GM12878 (cell line): ENCODE data around the gene SP1. TPM values are rescaled to one million over a fixed set of nuclear protein-coding genes. Genes with fewer than 3 reads are reported as not detected.
A peak's percentile ranks its signal among the peaks of the same experiment; 100 is the strongest.

Experiments
- CBX3 ChIP-seq: fragments of 200-600 bp; sonication (generic); IDR thresholded peaks from 2 replicates; pipeline ENCODE4 v1.6.1; 2016; ENCODE audit warnings: low read depth, borderline replicate concordance
- CHD1 ChIP-seq: IDR thresholded peaks from 2 replicates; pipeline ENCODE4 v1.6.1; 2012; ENCODE audit warnings: low read depth, low read length, improper control_type of control experiment
- ETV6 ChIP-seq, 2 experiments: fragments of 450-650 bp in 1 of 2; IDR thresholded peaks in 1 of 2; conservative IDR thresholded peaks in 1 of 2; 2 replicates each; pipeline ENCODE4 v1.6.1; 2014; ENCODE audit warnings: antibody characterized with exemption in 1 of 2, borderline replicate concordance in 1 of 2, low read depth in 1 of 2, mild to moderate bottlenecking in 1 of 2, moderate library complexity in 1 of 2
- GATAD2B ChIP-seq: fragments of 450-650 bp; conservative IDR thresholded peaks from 2 replicates; pipeline ENCODE4 v1.6.1; 2017; ENCODE audit warnings: low read depth, mild to moderate bottlenecking, moderate library complexity
- IKZF2 ChIP-seq, 2 experiments: fragments of 450-650 bp; IDR thresholded peaks; 2 replicates each; pipeline ENCODE4 v1.6.1; 2017; ENCODE audit warnings: mild to moderate bottlenecking in 2 of 2, moderate library complexity in 2 of 2
- MEF2B ChIP-seq: fragments of 450-650 bp; IDR thresholded peaks from 2 replicates; pipeline ENCODE4 v1.6.1; 2018; ENCODE audit warnings: mild to moderate bottlenecking, moderate library complexity; ENCODE audit not compliant: partially characterized antibody, poor library complexity, severe bottlenecking
- NFIC ChIP-seq: IDR thresholded peaks from 2 replicates; pipeline ENCODE4 v1.6.1; 2012; ENCODE audit warnings: low read depth, mild to moderate bottlenecking, inconsistent platforms, low read length, moderate library complexity
- NR2C2 ChIP-seq: IDR thresholded peaks from 2 replicates; pipeline ENCODE4 v1.6.1; 2011; ENCODE audit warnings: borderline replicate concordance, low read depth; ENCODE audit not compliant: control insufficient read depth, insufficient read length
- PAX5 ChIP-seq: IDR thresholded peaks from 2 replicates; pipeline ENCODE4 v1.6.1; 2011; ENCODE audit warnings: low read depth, low read length, borderline replicate concordance
- POU2F2 ChIP-seq: IDR thresholded peaks from 3 replicates; pipeline ENCODE4 v1.6.1; 2011; ENCODE audit warnings: low read depth, mild to moderate bottlenecking, low read length, borderline replicate concordance
- RCOR1 ChIP-seq: conservative IDR thresholded peaks from 2 replicates; pipeline ENCODE4 v1.6.1; 2012; ENCODE audit warnings: low read depth, low read length, improper control_type of control experiment
- SMAD1 ChIP-seq: fragments of 450-650 bp; IDR thresholded peaks from 2 replicates; pipeline ENCODE4 v1.6.1; 2018; ENCODE audit warnings: mild to moderate bottlenecking, low read depth; ENCODE audit not compliant: partially characterized antibody
- SP1 ChIP-seq: IDR thresholded peaks from one replicate; pipeline ENCODE4 v1.6.1; 2011; ENCODE audit warnings: low read depth, low read length
- SREBF1 ChIP-seq: IDR thresholded peaks from 2 replicates; pipeline ENCODE4 v1.6.1; 2012; ENCODE audit warnings: mild to moderate bottlenecking, low read length
- TAF1 ChIP-seq: IDR thresholded peaks from 2 replicates; pipeline ENCODE4 v1.6.1; 2011; ENCODE audit warnings: mild to moderate bottlenecking, low read depth, low read length, borderline replicate concordance
- TCF3 ChIP-seq: IDR thresholded peaks from 2 replicates; pipeline ENCODE4 v1.6.1; 2012; ENCODE audit warnings: low read depth, mild to moderate bottlenecking, low read length, borderline replicate concordance; ENCODE audit not compliant: insufficient read depth
- polyA plus RNA-seq, 11 experiments: library from polyadenylated mRNA; depleted of rRNA in 4 of 11; unstranded in 6 of 11; stranded (reverse) in 5 of 11; fragments of >200 nt; fragmentation: Nextera tagmentation in 4 of 11; fragmentation: Illumina TruSeq in 1 of 11; extraction: Ambion mirVana in 4 of 11; extraction: Trizol in 1 of 11; gene quantifications; 1 replicate in 1 of 11; 2 replicates in 10 of 11; pipeline versions ENCODE4 v1.2.1 to v1.2.3, GENCODE V29; 2011 to 2016; ENCODE audit warnings: inconsistent platforms in 2 of 11, missing spikeins in 2 of 11, low read depth in 1 of 11
- total RNA-seq, 4 experiments: library from RNA; depleted of rRNA in 3 of 4; stranded (reverse); fragments of >200 nt in 3 of 4; fragmentation: Illumina TruSeq in 1 of 4; extraction: Trizol in 1 of 4; gene quantifications; 2 replicates each; pipeline versions ENCODE4 v1.2.1 to v1.2.3, GENCODE V29; 2013 to 2021
- TF ChIP-seq, protein P1 (sequence below): IDR thresholded peaks from 2 replicates; pipeline ENCODE4 v1.6.1; 2012; ENCODE audit warnings: mild to moderate bottlenecking, low read depth, low read length
- TF ChIP-seq, protein P2 (sequence below): fragments of 450-650 bp; IDR thresholded peaks from 2 replicates; pipeline ENCODE4 v1.6.1; 2018; ENCODE audit warnings: borderline replicate concordance, mild to moderate bottlenecking; ENCODE audit not compliant: partially characterized antibody
- TF ChIP-seq, protein P3 (sequence below): IDR thresholded peaks from 2 replicates; pipeline ENCODE4 v1.6.1; 2011; ENCODE audit warnings: low read depth, mild to moderate bottlenecking, low read length, moderate library complexity, borderline replicate concordance; ENCODE audit errors: extremely low read depth
- TF ChIP-seq, protein P4 (sequence below): fragments of 450-650 bp; formaldehyde crosslinking; IDR thresholded peaks from 2 replicates; pipeline ENCODE4 v1.4.0; 2022; ENCODE audit warnings: mild to moderate bottlenecking, moderate library complexity

Gene SP1
- total and polyA plus RNA-seq, 10 of the 15 experiments (the other 5 are each of a cell fraction or from before 2014, with no cell fraction given), result 3.3 to 52.0 (median 25.2) TPM

DNA sequence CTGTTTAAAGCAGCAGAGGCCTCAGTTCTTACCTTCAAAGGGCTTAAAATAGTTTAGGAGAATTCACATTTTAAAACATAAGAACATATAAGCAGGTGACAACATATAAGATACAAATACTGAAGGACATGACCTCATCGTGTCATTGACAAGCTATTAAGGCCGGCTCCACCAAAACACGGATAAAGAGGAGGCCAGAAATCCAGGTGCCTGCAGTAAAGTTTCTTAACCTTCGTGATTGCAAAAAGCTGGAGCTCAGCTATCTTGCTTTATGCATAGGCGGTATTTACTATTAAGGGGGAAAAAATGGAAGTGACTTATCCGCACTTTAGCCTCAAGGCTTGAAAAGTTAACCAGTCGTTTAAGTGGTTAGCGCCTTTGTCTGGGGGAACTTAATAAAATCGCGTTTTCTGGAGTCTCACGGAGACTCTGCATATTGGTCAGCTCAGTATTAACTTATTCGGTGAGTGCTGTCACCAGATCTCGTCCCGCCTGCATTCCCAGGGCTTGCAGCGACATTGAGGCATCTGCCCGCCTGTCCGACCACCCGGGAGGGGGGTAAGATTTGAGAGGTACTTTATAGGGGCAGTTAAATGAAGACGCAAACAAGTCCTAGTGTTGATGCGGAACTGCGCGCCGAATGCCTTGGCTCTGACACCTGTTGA lies 1.1 kb upstream of the SP1 start (continued):
- TF ChIP-seq, protein P1, sequence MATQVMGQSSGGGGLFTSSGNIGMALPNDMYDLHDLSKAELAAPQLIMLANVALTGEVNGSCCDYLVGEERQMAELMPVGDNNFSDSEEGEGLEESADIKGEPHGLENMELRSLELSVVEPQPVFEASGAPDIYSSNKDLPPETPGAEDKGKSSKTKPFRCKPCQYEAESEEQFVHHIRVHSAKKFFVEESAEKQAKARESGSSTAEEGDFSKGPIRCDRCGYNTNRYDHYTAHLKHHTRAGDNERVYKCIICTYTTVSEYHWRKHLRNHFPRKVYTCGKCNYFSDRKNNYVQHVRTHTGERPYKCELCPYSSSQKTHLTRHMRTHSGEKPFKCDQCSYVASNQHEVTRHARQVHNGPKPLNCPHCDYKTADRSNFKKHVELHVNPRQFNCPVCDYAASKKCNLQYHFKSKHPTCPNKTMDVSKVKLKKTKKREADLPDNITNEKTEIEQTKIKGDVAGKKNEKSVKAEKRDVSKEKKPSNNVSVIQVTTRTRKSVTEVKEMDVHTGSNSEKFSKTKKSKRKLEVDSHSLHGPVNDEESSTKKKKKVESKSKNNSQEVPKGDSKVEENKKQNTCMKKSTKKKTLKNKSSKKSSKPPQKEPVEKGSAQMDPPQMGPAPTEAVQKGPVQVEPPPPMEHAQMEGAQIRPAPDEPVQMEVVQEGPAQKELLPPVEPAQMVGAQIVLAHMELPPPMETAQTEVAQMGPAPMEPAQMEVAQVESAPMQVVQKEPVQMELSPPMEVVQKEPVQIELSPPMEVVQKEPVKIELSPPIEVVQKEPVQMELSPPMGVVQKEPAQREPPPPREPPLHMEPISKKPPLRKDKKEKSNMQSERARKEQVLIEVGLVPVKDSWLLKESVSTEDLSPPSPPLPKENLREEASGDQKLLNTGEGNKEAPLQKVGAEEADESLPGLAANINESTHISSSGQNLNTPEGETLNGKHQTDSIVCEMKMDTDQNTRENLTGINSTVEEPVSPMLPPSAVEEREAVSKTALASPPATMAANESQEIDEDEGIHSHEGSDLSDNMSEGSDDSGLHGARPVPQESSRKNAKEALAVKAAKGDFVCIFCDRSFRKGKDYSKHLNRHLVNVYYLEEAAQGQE, result 0 out of 2 replicates have a peak, but pooled peaks have one; percentile 21
- TF ChIP-seq MEF2B, result peak; percentile 45
- no peak for TF ChIP-seq CBX3
- TF ChIP-seq IKZF2 (IDR thresholded peaks at IDR 0.05), result peak in 1 of 2 experiments; percentile 6; a peak in 1 of 4 replicates
- TF ChIP-seq, protein P2, sequence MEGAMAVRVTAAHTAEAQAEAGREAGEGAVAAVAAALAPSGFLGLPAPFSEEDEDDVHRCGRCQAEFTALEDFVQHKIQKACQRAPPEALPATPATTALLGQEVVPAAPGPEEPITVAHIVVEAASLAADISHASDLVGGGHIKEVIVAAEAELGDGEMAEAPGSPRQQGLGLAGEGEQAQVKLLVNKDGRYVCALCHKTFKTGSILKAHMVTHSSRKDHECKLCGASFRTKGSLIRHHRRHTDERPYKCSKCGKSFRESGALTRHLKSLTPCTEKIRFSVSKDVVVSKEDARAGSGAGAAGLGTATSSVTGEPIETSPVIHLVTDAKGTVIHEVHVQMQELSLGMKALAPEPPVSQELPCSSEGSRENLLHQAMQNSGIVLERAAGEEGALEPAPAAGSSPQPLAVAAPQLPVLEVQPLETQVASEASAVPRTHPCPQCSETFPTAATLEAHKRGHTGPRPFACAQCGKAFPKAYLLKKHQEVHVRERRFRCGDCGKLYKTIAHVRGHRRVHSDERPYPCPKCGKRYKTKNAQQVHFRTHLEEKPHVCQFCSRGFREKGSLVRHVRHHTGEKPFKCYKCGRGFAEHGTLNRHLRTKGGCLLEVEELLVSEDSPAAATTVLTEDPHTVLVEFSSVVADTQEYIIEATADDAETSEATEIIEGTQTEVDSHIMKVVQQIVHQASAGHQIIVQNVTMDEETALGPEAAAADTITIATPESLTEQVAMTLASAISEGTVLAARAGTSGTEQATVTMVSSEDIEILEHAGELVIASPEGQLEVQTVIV, result no peak
- no peak for TF ChIP-seq CHD1
- TF ChIP-seq TAF1, result no peak
- no peak for TF ChIP-seq NR2C2
- TF ChIP-seq, protein P3, sequence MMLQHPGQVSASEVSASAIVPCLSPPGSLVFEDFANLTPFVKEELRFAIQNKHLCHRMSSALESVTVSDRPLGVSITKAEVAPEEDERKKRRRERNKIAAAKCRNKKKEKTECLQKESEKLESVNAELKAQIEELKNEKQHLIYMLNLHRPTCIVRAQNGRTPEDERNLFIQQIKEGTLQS, result no peak
- 0 out of 2 replicates have a peak, but pooled peaks have one; percentile 54 for TF ChIP-seq GATAD2B
- TF ChIP-seq SREBF1, result no peak
- TF ChIP-seq TCF3, result no peak
- TF ChIP-seq NFIC, result 0 out of 2 replicates have a peak, but pooled peaks have one; percentile 52
- TF ChIP-seq POU2F2, result no peak
- TF ChIP-seq SMAD1, result peak; percentile 91
- TF ChIP-seq SP1, result no peak
- TF ChIP-seq PAX5, result no peak
- TF ChIP-seq RCOR1, result no peak
- no peak for TF ChIP-seq ETV6 (conservative IDR thresholded peaks at IDR 0.05 in 1 of 2, IDR thresholded peaks at IDR 0.05 in 1 of 2; ENCODE audit: borderline replicate concordance in 1 of 2, low read depth in 1 of 2)
- TF ChIP-seq, protein P4, sequence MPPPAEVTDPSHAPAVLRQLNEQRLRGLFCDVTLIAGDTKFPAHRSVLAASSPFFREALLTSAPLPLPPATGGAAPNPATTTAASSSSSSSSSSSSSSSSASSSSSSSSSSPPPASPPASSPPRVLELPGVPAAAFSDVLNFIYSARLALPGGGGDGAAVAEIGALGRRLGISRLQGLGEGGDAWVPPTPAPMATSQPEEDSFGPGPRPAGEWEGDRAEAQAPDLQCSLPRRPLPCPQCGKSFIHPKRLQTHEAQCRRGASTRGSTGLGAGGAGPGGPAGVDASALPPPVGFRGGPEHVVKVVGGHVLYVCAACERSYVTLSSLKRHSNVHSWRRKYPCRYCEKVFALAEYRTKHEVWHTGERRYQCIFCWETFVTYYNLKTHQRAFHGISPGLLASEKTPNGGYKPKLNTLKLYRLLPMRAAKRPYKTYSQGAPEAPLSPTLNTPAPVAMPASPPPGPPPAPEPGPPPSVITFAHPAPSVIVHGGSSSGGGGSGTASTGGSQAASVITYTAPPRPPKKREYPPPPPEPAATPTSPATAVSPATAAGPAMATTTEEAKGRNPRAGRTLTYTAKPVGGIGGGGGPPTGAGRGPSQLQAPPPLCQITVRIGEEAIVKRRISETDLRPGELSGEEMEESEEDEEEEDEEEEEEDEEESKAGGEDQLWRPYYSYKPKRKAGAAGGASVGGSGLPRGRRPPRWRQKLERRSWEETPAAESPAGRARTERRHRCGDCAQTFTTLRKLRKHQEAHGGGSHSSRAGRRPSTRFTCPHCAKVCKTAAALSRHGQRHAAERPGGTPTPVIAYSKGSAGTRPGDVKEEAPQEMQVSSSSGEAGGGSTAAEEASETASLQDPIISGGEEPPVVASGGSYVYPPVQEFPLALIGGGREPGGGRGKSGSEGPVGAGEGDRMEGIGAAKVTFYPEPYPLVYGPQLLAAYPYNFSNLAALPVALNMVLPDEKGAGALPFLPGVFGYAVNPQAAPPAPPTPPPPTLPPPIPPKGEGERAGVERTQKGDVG (CRISPR knock-in tag), result no peak
